ENCODE data around the gene IGFBP2.

The IGFBP2 gene

DNA sequence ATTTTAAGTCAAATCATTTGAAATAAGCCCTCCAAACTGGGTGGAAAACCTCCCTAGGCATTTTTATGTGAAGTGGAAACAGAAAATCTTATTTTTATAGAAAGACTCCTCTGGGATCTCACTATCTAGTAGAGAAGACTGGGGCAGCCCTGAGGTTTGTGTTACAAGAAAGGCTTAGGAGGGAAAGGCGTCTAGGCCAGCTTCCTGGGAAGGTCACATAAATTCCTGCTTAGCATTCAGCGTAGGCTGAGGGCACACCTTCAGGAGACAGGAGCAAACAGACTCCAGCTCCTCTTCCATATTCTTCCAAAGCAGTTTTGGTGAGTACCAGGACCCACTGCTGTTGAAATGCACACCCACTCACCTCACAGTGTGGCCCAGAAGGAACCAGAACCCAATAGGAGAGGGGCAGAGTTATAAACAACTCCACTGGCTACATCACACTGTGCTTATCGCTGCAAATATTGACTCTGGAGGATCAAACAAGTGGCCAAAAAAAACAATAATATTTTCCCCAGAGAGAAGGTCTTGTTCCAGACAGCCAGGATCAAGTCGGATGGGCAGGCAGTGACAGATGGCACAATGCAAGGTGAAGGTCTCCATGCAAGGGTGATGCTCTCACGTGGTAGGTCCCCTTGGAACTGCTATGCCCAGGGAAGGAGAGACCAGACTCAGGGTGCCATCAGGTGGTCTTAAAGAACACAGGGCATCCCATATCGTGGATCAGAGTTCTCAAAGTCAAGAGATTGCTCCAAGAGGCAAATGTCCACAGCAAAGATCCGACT is 17.7 kb upstream of the IGFBP2 start:
- TF ChIP-seq, protein P1, sequence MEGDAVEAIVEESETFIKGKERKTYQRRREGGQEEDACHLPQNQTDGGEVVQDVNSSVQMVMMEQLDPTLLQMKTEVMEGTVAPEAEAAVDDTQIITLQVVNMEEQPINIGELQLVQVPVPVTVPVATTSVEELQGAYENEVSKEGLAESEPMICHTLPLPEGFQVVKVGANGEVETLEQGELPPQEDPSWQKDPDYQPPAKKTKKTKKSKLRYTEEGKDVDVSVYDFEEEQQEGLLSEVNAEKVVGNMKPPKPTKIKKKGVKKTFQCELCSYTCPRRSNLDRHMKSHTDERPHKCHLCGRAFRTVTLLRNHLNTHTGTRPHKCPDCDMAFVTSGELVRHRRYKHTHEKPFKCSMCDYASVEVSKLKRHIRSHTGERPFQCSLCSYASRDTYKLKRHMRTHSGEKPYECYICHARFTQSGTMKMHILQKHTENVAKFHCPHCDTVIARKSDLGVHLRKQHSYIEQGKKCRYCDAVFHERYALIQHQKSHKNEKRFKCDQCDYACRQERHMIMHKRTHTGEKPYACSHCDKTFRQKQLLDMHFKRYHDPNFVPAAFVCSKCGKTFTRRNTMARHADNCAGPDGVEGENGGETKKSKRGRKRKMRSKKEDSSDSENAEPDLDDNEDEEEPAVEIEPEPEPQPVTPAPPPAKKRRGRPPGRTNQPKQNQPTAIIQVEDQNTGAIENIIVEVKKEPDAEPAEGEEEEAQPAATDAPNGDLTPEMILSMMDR (IDR thresholded peaks at IDR 0.05; ENCODE audit: low read depth, low read length, missing control alignments), result no peak
- no peak for DNase-seq (ENCODE audit: low read depth)
- H3K4me3 ChIP-seq (ENCODE audit: low read depth, low read length), result no peak overlapping the region

DNA sequence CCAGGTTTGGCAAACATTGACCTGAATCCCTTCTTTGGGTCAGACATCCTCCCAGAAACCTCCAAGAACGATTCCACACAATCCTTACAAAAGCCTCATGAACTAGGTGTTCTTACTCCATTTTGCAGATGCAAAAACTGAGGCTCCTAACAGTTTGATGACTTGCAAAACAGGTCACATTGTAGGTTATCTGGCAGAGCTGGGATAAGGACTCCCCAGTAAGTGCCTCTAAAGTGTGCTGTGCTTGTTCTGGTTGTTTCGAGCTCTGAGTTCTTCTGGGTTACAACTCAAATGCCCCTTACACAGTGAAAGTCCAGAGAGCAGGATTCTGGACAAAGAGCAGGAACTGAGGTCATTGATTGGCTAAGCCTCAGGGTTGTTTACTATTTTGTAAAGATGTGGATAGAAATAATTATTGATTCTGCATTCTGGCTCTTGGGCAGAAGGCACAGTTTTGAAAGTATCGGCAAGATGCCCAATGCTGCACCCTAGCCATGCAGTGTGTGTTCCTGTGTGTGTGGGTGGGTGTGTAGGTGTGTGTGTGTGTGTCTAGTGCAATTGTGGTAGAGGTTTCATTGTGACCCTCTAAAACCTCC is 17.0 kb upstream of the IGFBP2 start:
- TF ChIP-seq, protein P1 (IDR thresholded peaks at IDR 0.05; ENCODE audit: low read depth, low read length, missing control alignments), result no peak
- no peak for DNase-seq (ENCODE audit: low read depth)
- no peak overlapping the region for H3K4me3 ChIP-seq (ENCODE audit: low read depth, low read length)

DNA sequence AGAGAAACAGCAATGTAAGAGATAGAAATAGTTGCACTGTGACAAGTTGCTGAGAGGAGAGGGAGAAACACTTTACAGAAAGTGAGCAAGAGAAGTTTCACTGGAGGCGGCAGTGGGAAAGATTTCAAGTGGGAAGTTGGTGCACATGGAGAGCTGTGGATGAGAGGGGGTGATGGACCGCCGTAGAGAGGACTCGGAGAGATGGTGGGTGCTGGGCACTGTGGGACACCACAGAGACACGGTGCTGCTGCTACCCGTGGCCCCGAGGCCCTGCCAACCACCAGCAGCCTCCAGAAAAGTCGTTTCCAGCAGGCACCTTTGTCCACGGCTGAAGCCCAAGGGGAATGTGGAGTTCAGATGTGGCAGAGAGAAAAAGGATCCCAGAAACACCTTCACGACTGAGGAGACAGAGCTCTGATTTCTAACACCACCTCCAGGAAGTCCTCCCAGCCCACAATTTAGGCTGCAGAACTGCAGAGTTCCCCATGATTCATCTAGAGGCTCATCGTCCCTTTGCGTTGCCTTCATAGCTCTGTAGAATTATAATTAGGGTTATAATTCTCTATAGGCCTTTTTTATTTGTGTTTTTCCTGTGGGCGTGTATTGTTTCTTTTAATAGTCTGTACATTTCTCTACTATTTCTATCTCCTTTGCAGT is 15.9 kb upstream of the IGFBP2 start:
- H3K4me3 ChIP-seq (ENCODE audit: low read depth, low read length), result no peak overlapping the region
- DNase-seq (ENCODE audit: low read depth), result no peak
- TF ChIP-seq, protein P1 (IDR thresholded peaks at IDR 0.05; ENCODE audit: low read depth, low read length, missing control alignments), result no peak

DNA sequence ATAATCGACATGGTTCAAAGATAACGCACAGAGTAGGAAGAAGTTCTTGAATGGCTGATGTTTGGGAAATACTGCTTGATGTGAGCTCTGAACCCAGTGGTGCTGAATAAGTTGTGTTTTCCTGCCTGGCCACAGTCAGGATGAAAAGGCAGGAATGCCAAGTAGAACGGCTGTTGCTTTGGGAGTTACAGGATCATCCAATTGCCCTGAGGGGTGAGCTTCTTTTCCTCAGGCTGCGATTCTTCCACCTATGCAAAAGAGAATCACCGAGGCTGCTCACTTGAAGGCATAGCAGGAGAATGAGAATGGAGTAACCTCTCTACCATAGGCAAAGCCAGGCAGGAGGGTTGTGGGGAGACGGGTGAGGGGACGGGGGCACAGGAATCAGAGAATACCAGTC is 14.4 kb upstream of the IGFBP2 start:
- TF ChIP-seq, protein P1 (IDR thresholded peaks at IDR 0.05; ENCODE audit: low read depth, low read length, missing control alignments), result no peak
- no peak overlapping the region for H3K4me3 ChIP-seq (ENCODE audit: low read depth, low read length)
- DNase-seq (ENCODE audit: low read depth), result no peak

DNA sequence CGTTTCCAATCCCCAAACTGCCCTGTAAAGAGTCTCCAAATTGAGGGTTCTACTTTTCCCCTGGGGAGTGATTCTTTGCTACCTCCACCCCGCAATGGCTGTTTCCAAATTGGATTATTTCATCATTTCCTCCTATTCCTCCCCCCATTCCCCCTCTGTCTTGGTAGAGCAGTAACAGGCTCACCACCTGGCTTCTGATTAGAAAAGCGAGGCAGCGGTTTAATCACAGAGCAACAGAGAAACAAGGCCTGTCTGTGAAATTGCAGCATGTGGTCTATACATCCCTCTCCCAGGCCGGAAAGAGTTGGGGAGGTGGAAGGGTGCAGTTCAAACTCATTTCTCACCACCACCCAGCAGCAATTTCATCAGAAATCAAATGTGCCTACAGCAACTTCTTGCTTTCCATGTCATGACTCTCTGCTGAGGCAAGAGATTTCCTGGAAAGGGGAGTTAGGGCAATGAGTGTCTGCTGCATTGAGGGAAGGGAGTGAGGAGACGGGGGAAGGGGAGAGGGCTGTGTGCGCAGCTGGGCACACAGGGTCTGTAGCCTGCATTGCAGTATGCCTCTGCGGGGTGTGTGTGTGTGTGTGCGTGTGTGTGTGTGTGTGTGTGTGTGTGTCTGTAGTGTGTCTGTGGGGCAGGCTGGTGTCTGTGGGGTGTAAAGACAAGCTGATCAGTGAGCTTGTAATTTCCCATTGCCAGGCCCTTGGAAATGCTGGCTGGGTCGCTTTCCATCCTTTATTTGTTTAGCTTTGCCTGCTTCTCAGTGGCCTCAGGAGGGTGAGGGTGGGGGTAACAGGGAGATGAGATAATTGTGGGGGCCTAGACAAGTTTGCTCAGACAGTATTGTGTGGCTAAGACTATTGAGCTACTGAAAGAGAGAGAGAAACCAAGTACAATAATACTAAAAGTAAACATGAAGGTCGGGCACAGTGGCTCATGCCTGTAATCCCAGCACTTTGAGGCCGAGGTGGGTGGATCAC is 13.5 kb upstream of the IGFBP2 start:
- TF ChIP-seq, protein P1 (IDR thresholded peaks at IDR 0.05; ENCODE audit: low read depth, low read length, missing control alignments), result no peak
- H3K4me3 ChIP-seq (ENCODE audit: low read depth, low read length), result no peak overlapping the region
- no peak for DNase-seq (ENCODE audit: low read depth)

DNA sequence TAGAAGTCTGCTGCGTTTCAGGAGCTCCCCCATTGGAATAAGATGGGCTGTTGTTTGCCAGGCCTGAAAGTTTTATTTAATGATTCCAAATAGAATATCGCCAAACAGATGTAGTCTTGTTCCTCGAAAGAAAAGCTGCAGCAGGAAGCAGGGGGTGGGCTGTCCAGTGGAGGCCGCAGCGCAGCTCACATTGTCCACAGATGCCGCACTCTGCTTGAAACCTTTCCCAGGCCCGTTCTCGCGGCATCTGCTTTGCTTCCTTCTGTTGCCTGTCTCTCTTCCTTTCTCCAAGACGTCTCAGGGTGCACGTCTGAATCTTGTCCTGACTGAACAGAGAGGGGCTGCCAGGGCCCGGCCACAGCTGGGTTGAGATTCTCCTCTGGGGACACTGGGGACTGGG is 12.4 kb upstream of the IGFBP2 start:
- DNase-seq (ENCODE audit: low read depth), result no peak
- H3K4me3 ChIP-seq (ENCODE audit: low read depth, low read length), result no peak overlapping the region
- TF ChIP-seq, protein P1 (IDR thresholded peaks at IDR 0.05; ENCODE audit: low read depth, low read length, missing control alignments), result no peak

Data from GM12864 (cell line).